A673 (cell line): ENCODE data around the gene IL1RL1.

Experiments used
- EZH2 ChIP-seq: fragments of 200-600 bp; sonication (generic); IDR thresholded peaks from 2 replicates; pipeline ENCODE4 v1.6.1; 2017; ENCODE audit warnings: borderline replicate concordance, low read depth, mild to moderate bottlenecking, mixed read lengths, antibody characterized with exemption, low read length; ENCODE audit not compliant: poor library complexity, severe bottlenecking
- TF ChIP-seq, protein P1 (sequence below): fragments of 300-800, 200-600 bp; sonication (generic); conservative IDR thresholded peaks from 2 replicates; pipeline ENCODE4 v1.5.1; 2017; ENCODE audit warnings: low read depth, mild to moderate bottlenecking, antibody characterized with exemption, low read length, moderate library complexity, mixed read lengths

DNA sequence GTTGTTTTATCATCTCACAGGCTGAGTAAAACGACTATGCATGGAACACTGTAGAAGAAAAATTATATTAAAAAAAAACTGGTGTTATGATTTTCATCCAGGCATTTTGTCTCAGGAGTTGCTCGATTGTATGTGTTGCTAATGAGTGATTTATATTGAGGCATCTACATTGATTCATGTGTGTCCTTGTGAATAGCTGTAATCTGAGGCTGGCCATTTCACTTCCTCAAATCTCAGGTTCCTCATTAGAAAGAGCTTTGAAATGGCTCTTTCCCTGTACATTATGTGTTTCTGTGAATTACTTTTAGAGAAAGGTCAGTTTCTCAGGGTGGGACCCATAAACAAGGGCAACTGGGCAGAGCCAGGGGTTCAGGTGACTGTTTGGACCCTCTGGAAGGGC is 46.6 kb downstream of the IL1RL1 start:
- TF ChIP-seq, protein P1, sequence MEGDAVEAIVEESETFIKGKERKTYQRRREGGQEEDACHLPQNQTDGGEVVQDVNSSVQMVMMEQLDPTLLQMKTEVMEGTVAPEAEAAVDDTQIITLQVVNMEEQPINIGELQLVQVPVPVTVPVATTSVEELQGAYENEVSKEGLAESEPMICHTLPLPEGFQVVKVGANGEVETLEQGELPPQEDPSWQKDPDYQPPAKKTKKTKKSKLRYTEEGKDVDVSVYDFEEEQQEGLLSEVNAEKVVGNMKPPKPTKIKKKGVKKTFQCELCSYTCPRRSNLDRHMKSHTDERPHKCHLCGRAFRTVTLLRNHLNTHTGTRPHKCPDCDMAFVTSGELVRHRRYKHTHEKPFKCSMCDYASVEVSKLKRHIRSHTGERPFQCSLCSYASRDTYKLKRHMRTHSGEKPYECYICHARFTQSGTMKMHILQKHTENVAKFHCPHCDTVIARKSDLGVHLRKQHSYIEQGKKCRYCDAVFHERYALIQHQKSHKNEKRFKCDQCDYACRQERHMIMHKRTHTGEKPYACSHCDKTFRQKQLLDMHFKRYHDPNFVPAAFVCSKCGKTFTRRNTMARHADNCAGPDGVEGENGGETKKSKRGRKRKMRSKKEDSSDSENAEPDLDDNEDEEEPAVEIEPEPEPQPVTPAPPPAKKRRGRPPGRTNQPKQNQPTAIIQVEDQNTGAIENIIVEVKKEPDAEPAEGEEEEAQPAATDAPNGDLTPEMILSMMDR = no peak
- no peak for TF ChIP-seq EZH2
